ENCODE data around the gene RTP2. TPM values are rescaled to one million over a fixed set of nuclear protein-coding genes. Genes with fewer than 3 reads are reported as not detected.

The RTP2 gene
- total and polyA plus RNA-seq, 9 of the 15 experiments (the other 6 are each of a cell fraction or from before 2014, with no cell fraction given): not detected

DNA sequence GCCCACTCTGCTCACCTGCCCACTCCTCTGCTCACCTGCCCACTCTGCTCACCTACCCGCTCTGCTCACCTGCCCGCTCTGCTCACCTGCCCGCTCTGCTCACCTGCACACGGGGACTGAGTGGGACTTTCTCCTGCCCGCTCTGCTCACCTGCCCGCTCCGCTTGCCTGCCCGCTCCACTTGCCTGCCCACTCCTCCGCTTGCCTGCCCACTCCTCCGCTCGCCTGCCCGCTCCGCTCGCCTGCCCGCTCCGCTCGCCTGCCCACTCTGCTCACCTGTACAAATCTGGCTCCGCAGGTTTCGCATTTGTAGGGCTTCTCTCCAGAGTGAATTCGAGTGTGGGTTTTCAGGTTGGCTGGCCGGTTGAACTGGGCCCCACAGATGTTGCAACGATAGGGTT is 22.9 kb upstream of the RTP2 start:
- Histone ChIP-seq H3K9me1 (ENCODE audit: control insufficient read depth, insufficient read depth, low read length) (no peaks in the 10 kb centered on the region), H3K4me2 (ENCODE audit: insufficient read depth, low read length) (no peak overlapping the region), H2AFZ (ENCODE audit: low read depth, low read length) (no peak overlapping the region), H3K79me2 (ENCODE audit: control insufficient read depth, insufficient read depth, low read length) (no peaks in the 10 kb centered on the region), H3K9me3 (replicated peaks; ENCODE audit: control insufficient read depth, insufficient read depth, low read depth, low read length) (no peaks in the 10 kb centered on the region; the same call in 1 of the 2 replicates), H3K36me3 (ENCODE audit: control insufficient read depth, insufficient read depth, low read length) (no peaks in the 10 kb centered on the region), H3K4me1 (replicated peaks in 1 of 2; ENCODE audit: control insufficient read depth in 2 of 2, insufficient read depth in 2 of 2, low read length in 2 of 2) (no peaks in the 10 kb centered on the region), H3K27me3 (ENCODE audit: control insufficient read depth in 2 of 2, insufficient read depth in 2 of 2, low read length in 2 of 2) (no peaks in the 10 kb centered on the region; a peak in 1 of 5 replicates), H3K4me3 (no peak overlapping the region), H3K27ac (ENCODE audit: extremely low read depth, low read depth, low read length) (no peak overlapping the region), H4K20me1 (replicated peaks; ENCODE audit: control insufficient read depth, insufficient read depth, low read length) (no peaks in the 10 kb centered on the region), H3K9ac (ENCODE audit: insufficient read depth in 1 of 2, low read depth in 2 of 2, low read length in 2 of 2) (no peak overlapping the region)
- CTCF ChIA-PET (ENCODE audit: low intra/inter-chr PET ratio): no interaction called here
- DNase-seq (ENCODE audit: extremely low read depth in 1 of 4, low spot score in 3 of 4): no peak
- no peak for FAIRE-seq
- WGBS (ENCODE audit: insufficient coverage, low coverage, missing lambda C conversion rate): 52% methylated on average over 15 of the region's 22 CpGs
- POLR2A ChIA-PET: no interaction called here
- TF ChIP-seq SLC30A9 (CRISPR knock-in tag; IDR thresholded peaks at IDR 0.05) (no peak), PTTG1 (tag; IDR thresholded peaks at IDR 0.05; ENCODE audit: low read depth) (no peak), SUPT5H (IDR thresholded peaks at IDR 0.05) (no peak), FOSL1 (tag; conservative IDR thresholded peaks at IDR 0.05) (no peak), RFX7 (CRISPR knock-in tag; IDR thresholded peaks at IDR 0.05) (no peak), ARHGAP35 (IDR thresholded peaks at IDR 0.05; ENCODE audit: partially characterized antibody) (no peak), TGIF2 (CRISPR knock-in tag; IDR thresholded peaks at IDR 0.05) (no peak), THRAP3 (IDR thresholded peaks at IDR 0.05; ENCODE audit: borderline replicate concordance) (no peak), SRF (CRISPR knock-in tag; IDR thresholded peaks at IDR 0.05) (no peak), SIRT6 (IDR thresholded peaks at IDR 0.05; ENCODE audit: low read depth, low read length) (no peak), NR1H2 (CRISPR knock-in tag; IDR thresholded peaks at IDR 0.05) (no peak), HNRNPK (IDR thresholded peaks at IDR 0.05; ENCODE audit: low read depth, low read length, poor library complexity, severe bottlenecking) (no peak), KDM4B (IDR thresholded peaks at IDR 0.05; ENCODE audit: borderline replicate concordance in 2 of 2, low read depth in 1 of 2) (no peak)
- TF ChIP-seq, protein P1, sequence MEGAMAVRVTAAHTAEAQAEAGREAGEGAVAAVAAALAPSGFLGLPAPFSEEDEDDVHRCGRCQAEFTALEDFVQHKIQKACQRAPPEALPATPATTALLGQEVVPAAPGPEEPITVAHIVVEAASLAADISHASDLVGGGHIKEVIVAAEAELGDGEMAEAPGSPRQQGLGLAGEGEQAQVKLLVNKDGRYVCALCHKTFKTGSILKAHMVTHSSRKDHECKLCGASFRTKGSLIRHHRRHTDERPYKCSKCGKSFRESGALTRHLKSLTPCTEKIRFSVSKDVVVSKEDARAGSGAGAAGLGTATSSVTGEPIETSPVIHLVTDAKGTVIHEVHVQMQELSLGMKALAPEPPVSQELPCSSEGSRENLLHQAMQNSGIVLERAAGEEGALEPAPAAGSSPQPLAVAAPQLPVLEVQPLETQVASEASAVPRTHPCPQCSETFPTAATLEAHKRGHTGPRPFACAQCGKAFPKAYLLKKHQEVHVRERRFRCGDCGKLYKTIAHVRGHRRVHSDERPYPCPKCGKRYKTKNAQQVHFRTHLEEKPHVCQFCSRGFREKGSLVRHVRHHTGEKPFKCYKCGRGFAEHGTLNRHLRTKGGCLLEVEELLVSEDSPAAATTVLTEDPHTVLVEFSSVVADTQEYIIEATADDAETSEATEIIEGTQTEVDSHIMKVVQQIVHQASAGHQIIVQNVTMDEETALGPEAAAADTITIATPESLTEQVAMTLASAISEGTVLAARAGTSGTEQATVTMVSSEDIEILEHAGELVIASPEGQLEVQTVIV (CRISPR knock-in tag; IDR thresholded peaks at IDR 0.05; ENCODE audit: borderline replicate concordance): no peak
- intact Hi-C loops (cut with micrococcal nuclease) (no loop called here), in situ Hi-C loops (cut with MboI) (loop anchor here (25.0 kb wide), 1 partner anchor 1412 kb away; no protein-coding TSS in a partner anchor)
- BruUV-seq (replicated peaks): no TSS peak
- no peak for ATAC-seq

Measured in K562 (cell line).